Panc1 (cell line): Measurements from ENCODE around the gene IQCN. TPM values are rescaled to one million over a fixed set of nuclear protein-coding genes. Genes with fewer than 3 reads are reported as not detected.
"Not testable (repeated sequence)": the region's sequence is repeated elsewhere in the genome, so short reads cannot be mapped to it uniquely, and the experiment has no call there.

Source experiments
- ATAC-seq: fragments of 200-7000 bp; cut with Tn5 transposase; 2 replicates; pipeline ENCODE4 v1.9.1; 2020; ENCODE audit warnings: mild to moderate bottlenecking, moderate library complexity
- BruUV-seq: library from RNA; stranded (reverse); fragments of 400-500 nt; replicated peaks from 2 replicates; lab custom pipeline; 2021; lab: Mats Ljungman, UMichigan
- CTCF ChIA-PET: fragments of 300-600 bp; sonication (Branson Sonifier 250); formaldehyde crosslinking; loops from one replicate; lab custom pipeline; 2022; ENCODE audit warnings: antibody characterized with exemption; lab: Charles Lee
- POLR2A ChIA-PET: fragments of 300-600 bp; sonication (Branson Sonifier 250); formaldehyde crosslinking; loops from one replicate; lab custom pipeline; 2022; ENCODE audit warnings: antibody characterized with exemption; lab: Charles Lee
- DNase-seq: peaks from one replicate; pipeline ENCODE4 v3.0.0-alpha.2; 2010; ENCODE audit warnings: low read depth, low spot score
- H3K27ac ChIP-seq: 2 replicates; pipeline ENCODE4 v1.5.1; 2011; ENCODE audit warnings: mild to moderate bottlenecking, low read length, inconsistent platforms
- H3K27me3 ChIP-seq: fragments of 200-500 bp; sonication (Bioruptor generic); 2 replicates; pipeline ENCODE4 v1.6.0; 2014; ENCODE audit warnings: low read length, inconsistent platforms; ENCODE audit not compliant: control insufficient read depth, insufficient read depth
- H3K36me3 ChIP-seq: fragments of 200-500 bp; sonication (Bioruptor generic); 2 replicates; pipeline ENCODE4 v1.5.1; 2014; ENCODE audit warnings: inconsistent platforms, mild to moderate bottlenecking, low read length, moderate library complexity; ENCODE audit not compliant: control insufficient read depth, insufficient read depth
- H3K4me1 ChIP-seq: 2 replicates; pipeline ENCODE4 v1.5.1; 2011; ENCODE audit warnings: inconsistent platforms, mild to moderate bottlenecking, low read length, moderate library complexity; ENCODE audit not compliant: control insufficient read depth, insufficient read depth
- H3K4me3 ChIP-seq, 2 experiments: 2 replicates each; pipeline ENCODE4 v1.5.1; 2011 to 2012; ENCODE audit warnings: low read depth in 2 of 2, low read length in 2 of 2, mild to moderate bottlenecking in 2 of 2, inconsistent platforms in 1 of 2, moderate library complexity in 1 of 2
- H3K9me3 ChIP-seq: fragments of 200-500 bp; sonication (Bioruptor generic); 2 replicates; pipeline ENCODE4 v1.5.1; 2014; ENCODE audit warnings: low read depth, mild to moderate bottlenecking, inconsistent platforms, low read length, moderate library complexity; ENCODE audit not compliant: control insufficient read depth, insufficient read depth
- POLR2AphosphoS5 ChIP-seq: IDR thresholded peaks from 2 replicates; pipeline ENCODE4 v1.6.1; 2012; ENCODE audit warnings: mild to moderate bottlenecking, low read depth, low read length, moderate library complexity
- SIN3A ChIP-seq: IDR thresholded peaks from 2 replicates; pipeline ENCODE4 v1.6.1; 2012; ENCODE audit warnings: low read depth, mild to moderate bottlenecking, low read length, moderate library complexity, borderline replicate concordance; ENCODE audit not compliant: insufficient read depth
- TCF7L2 ChIP-seq: IDR thresholded peaks from 2 replicates; pipeline ENCODE4 v1.6.1; 2011; ENCODE audit warnings: mild to moderate bottlenecking, low read depth, low read length, inconsistent platforms
- in situ Hi-C: cut with HindIII; loops from 2 replicates; pipeline ENCODE4 v1.10.0; 2016; ENCODE audit warnings: low sequenced_read_pairs, low pct_unique_long_range_greater_than_20kb
- intact Hi-C: fragments of 100-400 bp; cut with micrococcal nuclease; formaldehyde crosslinking; loops from one replicate; pipeline ENCODE4 v1.10.0; 2022; ENCODE audit not compliant: unreplicated experiment
- total RNA-seq: library from RNA; stranded (reverse); gene quantifications from one replicate; pipeline ENCODE4 v1.2.1, GENCODE V29; 2021; ENCODE audit not compliant: unreplicated experiment
- TF ChIP-seq, protein P1 (sequence below), 2 experiments: IDR thresholded peaks; 2 replicates each; pipeline ENCODE4 v1.6.1; 2011 to 2012; ENCODE audit warnings: low read depth in 2 of 2, control low read depth in 1 of 2, low read length in 1 of 2, mild to moderate bottlenecking in 1 of 2, moderate library complexity in 1 of 2; ENCODE audit not compliant: insufficient read depth in 1 of 2
- TF ChIP-seq, protein P2 (sequence below): fragments of 450-650 bp; IDR thresholded peaks from 2 replicates; pipeline ENCODE4 v1.5.1; 2017; ENCODE audit warnings: mild to moderate bottlenecking

Gene IQCN
- total RNA-seq, 1 experiment from 2014 or later = 2.5 TPM

DNA sequence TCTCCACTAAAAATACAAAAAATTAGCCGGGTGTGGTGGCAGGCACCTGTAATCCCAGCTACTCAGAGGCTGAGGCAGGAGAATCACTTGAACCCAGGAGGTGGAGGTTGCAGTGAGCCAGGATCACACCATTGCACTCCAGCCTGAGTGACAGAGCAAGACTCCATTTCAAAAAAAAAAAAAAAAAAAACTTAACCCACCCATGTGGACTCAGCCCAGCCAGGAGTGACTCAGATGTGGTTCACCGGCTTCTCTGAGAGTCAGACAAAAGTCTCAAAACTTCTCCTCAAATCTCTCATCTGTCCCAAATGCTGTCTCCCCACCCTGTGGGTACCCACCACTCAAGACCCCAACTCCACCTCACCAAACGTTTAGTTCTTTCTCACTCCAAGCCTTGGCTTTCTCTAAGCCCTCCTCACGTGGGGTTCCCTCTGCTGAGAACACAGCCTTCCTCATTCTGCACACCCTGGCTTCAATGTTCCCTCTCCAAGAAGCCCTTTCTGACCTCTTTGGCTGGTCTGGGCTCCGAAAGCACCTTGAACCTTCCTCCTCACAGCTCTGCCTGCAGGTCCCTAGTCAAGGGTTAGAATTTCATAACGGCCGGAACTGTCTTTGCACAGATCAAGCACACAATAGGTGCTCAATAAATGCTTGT lies 59.3 kb downstream of the IQCN start:
- TF ChIP-seq SIN3A = no peak
- no peak for TF ChIP-seq TCF7L2
- TF ChIP-seq, protein P1, sequence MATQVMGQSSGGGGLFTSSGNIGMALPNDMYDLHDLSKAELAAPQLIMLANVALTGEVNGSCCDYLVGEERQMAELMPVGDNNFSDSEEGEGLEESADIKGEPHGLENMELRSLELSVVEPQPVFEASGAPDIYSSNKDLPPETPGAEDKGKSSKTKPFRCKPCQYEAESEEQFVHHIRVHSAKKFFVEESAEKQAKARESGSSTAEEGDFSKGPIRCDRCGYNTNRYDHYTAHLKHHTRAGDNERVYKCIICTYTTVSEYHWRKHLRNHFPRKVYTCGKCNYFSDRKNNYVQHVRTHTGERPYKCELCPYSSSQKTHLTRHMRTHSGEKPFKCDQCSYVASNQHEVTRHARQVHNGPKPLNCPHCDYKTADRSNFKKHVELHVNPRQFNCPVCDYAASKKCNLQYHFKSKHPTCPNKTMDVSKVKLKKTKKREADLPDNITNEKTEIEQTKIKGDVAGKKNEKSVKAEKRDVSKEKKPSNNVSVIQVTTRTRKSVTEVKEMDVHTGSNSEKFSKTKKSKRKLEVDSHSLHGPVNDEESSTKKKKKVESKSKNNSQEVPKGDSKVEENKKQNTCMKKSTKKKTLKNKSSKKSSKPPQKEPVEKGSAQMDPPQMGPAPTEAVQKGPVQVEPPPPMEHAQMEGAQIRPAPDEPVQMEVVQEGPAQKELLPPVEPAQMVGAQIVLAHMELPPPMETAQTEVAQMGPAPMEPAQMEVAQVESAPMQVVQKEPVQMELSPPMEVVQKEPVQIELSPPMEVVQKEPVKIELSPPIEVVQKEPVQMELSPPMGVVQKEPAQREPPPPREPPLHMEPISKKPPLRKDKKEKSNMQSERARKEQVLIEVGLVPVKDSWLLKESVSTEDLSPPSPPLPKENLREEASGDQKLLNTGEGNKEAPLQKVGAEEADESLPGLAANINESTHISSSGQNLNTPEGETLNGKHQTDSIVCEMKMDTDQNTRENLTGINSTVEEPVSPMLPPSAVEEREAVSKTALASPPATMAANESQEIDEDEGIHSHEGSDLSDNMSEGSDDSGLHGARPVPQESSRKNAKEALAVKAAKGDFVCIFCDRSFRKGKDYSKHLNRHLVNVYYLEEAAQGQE (IDR thresholded peaks at IDR 0.05; ENCODE audit: insufficient read depth in 1 of 2, low read depth in 2 of 2, low read length in 1 of 2) = no peak
- TF ChIP-seq, protein P2, sequence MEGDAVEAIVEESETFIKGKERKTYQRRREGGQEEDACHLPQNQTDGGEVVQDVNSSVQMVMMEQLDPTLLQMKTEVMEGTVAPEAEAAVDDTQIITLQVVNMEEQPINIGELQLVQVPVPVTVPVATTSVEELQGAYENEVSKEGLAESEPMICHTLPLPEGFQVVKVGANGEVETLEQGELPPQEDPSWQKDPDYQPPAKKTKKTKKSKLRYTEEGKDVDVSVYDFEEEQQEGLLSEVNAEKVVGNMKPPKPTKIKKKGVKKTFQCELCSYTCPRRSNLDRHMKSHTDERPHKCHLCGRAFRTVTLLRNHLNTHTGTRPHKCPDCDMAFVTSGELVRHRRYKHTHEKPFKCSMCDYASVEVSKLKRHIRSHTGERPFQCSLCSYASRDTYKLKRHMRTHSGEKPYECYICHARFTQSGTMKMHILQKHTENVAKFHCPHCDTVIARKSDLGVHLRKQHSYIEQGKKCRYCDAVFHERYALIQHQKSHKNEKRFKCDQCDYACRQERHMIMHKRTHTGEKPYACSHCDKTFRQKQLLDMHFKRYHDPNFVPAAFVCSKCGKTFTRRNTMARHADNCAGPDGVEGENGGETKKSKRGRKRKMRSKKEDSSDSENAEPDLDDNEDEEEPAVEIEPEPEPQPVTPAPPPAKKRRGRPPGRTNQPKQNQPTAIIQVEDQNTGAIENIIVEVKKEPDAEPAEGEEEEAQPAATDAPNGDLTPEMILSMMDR = no peak
- no peak for TF ChIP-seq POLR2AphosphoS5
- Histone ChIP-seq H3K9me3 (no peaks in the 10 kb centered on the region), H3K36me3 (no peaks in the 10 kb centered on the region), H3K4me3 (no peak overlapping the region), H3K27ac (no peak overlapping the region), H3K27me3 (no peaks in the 10 kb centered on the region), H3K4me1 (no peaks in the 10 kb centered on the region)
- no TSS peak for BruUV-seq
- DNase-seq (no peak), ATAC-seq (no peak)
- intact Hi-C loops = no loop called here
- CTCF ChIA-PET = interaction anchor here (0.6 kb wide), 1 partner anchor 123 kb away, joined by 10 read pairs; no protein-coding TSS in a partner anchor
- in situ Hi-C loops = no loop called here
- POLR2A ChIA-PET = interaction anchor here (0.6 kb wide), 1 partner anchor 31 kb away, joined by 6 read pairs; no protein-coding TSS in a partner anchor

DNA sequence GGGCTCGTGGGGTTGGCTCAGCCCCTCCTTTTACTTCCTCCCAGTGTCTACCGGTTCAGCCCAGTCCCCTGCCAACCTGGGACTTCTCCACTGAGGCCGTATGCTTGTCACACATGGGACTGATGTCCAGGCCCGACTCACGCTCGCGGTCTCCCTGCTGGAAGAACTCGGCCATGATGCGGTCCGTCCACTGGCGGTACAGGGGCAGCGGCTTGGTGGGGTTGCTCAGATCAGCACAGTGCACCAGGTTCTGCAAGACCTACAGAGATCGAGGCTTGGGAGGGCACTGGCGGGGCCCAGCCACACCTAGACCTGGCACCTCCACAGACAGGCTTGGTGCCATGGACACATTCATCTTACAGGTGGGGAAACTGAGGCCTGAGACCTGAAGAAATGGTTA lies 62.6 kb downstream of the IQCN start:
- Histone ChIP-seq H3K36me3 (no peaks in the 10 kb centered on the region), H3K27ac (no peak overlapping the region), H3K4me1 (no peaks in the 10 kb centered on the region), H3K4me3 (no peak overlapping the region), H3K9me3 (no peaks in the 10 kb centered on the region), H3K27me3 (no peaks in the 10 kb centered on the region)
- ATAC-seq = no peak
- in situ Hi-C loops (no loop called here), intact Hi-C loops (no loop called here)
- no TSS peak for BruUV-seq
- TF ChIP-seq, protein P1 (IDR thresholded peaks at IDR 0.05; ENCODE audit: insufficient read depth in 1 of 2, low read depth in 2 of 2, low read length in 1 of 2) = no peak
- TF ChIP-seq, protein P2 = no peak
- TF ChIP-seq SIN3A (no peak), TCF7L2 (no peak), POLR2AphosphoS5 (no peak)
- ChIA-PET POLR2A (interaction anchor here (0.6 kb wide), 1 partner anchor 14 kb away, joined by 4 read pairs; no protein-coding TSS in a partner anchor), CTCF (no interaction called here)
- no peak for DNase-seq

DNA sequence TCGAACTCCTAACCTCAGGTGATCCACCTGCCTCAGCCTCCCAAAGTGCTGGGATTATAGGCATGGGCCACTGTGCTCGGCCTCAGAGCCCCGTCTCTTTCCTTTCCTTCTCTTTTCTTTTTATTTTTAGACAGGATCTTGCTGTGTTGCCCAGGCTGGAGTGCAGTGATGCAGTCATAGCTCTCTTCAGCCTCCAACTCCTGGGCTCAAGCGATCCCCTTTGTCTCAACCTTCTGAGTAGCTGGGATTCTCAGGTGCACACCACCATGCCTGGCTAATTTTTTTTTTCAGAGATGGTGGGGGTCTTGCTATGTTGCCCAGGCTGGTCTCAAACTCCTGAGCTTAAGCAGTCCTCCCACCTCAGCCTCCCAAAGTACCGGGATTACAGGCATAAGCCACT lies 64.3 kb downstream of the IQCN start:
- BruUV-seq, H3K4me1 ChIP-seq, in situ Hi-C loops, DNase-seq, H3K9me3 ChIP-seq, H3K36me3 ChIP-seq, H3K27me3 ChIP-seq, ATAC-seq, POLR2A ChIA-PET, H3K4me3 ChIP-seq, H3K27ac ChIP-seq: not testable (repeated sequence)
- CTCF ChIA-PET = interaction anchor here (0.6 to 1.6 kb wide), 2 partner anchors 42 to 68 kb away, joined by 5 to 9 read pairs; no protein-coding TSS in a partner anchor
- intact Hi-C loops = loop anchor here (5.0 kb wide), 1 partner anchor 42 kb away; no protein-coding TSS in a partner anchor
